HepG2 (cell line): Measurements from ENCODE around the gene AARSD1. TPM values are rescaled to one million over a fixed set of nuclear protein-coding genes. Genes with fewer than 3 reads are reported as not detected.
A peak's percentile ranks its signal among the peaks of the same experiment; 100 is the strongest.

Experiments used
- AKAP8 ChIP-seq: sonication (generic); formaldehyde crosslinking; IDR thresholded peaks from 2 replicates; pipeline ENCODE4 v1.5.1; 2020; ENCODE audit warnings: mild to moderate bottlenecking, missing genetic modification reagents
- ATF3 ChIP-seq: sonication (generic); formaldehyde crosslinking; IDR thresholded peaks from 2 replicates; pipeline ENCODE4 v1.4.0; 2020; ENCODE audit warnings: missing genetic modification reagents
- BCLAF1 ChIP-seq: fragments of 450-650 bp; IDR thresholded peaks from 2 replicates; pipeline ENCODE4 v1.6.1; 2017; ENCODE audit warnings: mild to moderate bottlenecking
- DMTF1 ChIP-seq: sonication (generic); formaldehyde crosslinking; IDR thresholded peaks from 2 replicates; pipeline ENCODE4 v1.4.0; 2020; ENCODE audit warnings: mild to moderate bottlenecking, missing genetic modification reagents
- FOXP4 ChIP-seq: sonication (generic); formaldehyde crosslinking; IDR thresholded peaks from 2 replicates; pipeline ENCODE4 v1.4.0; 2020; ENCODE audit warnings: missing genetic modification reagents
- MAZ ChIP-seq, 2 experiments: sonication (generic) in 1 of 2; formaldehyde crosslinking in 1 of 2; IDR thresholded peaks; 2 replicates each; pipeline versions ENCODE4 v1.5.0 to v1.6.1; 2012 to 2020; ENCODE audit warnings: low read depth in 2 of 2, mild to moderate bottlenecking in 2 of 2, borderline replicate concordance in 1 of 2, improper control_type of control experiment in 1 of 2, low read length in 1 of 2, missing genetic modification reagents in 1 of 2, moderate library complexity in 1 of 2
- MED1 ChIP-seq: sonication (generic); formaldehyde crosslinking; IDR thresholded peaks from 2 replicates; pipeline ENCODE4 v1.4.0; 2020; ENCODE audit warnings: missing genetic modification reagents
- MIER3 ChIP-seq: IDR thresholded peaks from 2 replicates; pipeline ENCODE4 v1.6.1; 2016; ENCODE audit warnings: missing compliant biosample characterization, borderline replicate concordance
- THAP11 ChIP-seq: IDR thresholded peaks from 2 replicates; pipeline ENCODE4 v1.6.1; 2016; ENCODE audit warnings: missing biosample characterization, missing genetic modification reagents
- USF2 ChIP-seq, 2 experiments: sonication (generic) in 1 of 2; formaldehyde crosslinking in 1 of 2; IDR thresholded peaks; 2 replicates each; pipeline versions ENCODE4 v1.5.1 to v1.6.1; 2011 to 2020; ENCODE audit warnings: borderline replicate concordance in 1 of 2, low read depth in 1 of 2, low read length in 1 of 2, mild to moderate bottlenecking in 1 of 2, missing genetic modification reagents in 1 of 2, moderate library complexity in 1 of 2
- ZNF333 ChIP-seq: sonication (generic); formaldehyde crosslinking; IDR thresholded peaks from 2 replicates; pipeline ENCODE4 v1.4.0; 2020; ENCODE audit warnings: mild to moderate bottlenecking, missing genetic modification reagents, borderline replicate concordance
- ZNF33A ChIP-seq: sonication (generic); formaldehyde crosslinking; IDR thresholded peaks from 2 replicates; pipeline ENCODE4 v1.5.1; 2020; ENCODE audit warnings: missing genetic modification reagents, mild to moderate bottlenecking, moderate library complexity, borderline replicate concordance
- polyA plus RNA-seq, 8 experiments: library from polyadenylated mRNA; depleted of rRNA in 3 of 8; stranded (reverse) in 7 of 8; unstranded in 1 of 8; fragments of >200 nt; fragmentation: Illumina TruSeq in 4 of 8; extraction: Trizol in 4 of 8; gene quantifications; 2 replicates each; pipeline versions ENCODE4 v1.2.1 to v1.2.3, GENCODE V29; 2011 to 2016; ENCODE audit warnings: low read depth in 4 of 8, missing spikeins in 1 of 8, mixed read lengths in 1 of 8; ENCODE audit not compliant: insufficient read depth in 1 of 8
- total RNA-seq, 5 experiments: library from RNA; depleted of rRNA; stranded (reverse); fragments of >200 nt; fragmentation: Illumina TruSeq; extraction: Trizol; gene quantifications; 2 replicates each; pipeline ENCODE4 v1.2.3, GENCODE V29; 2016; ENCODE audit warnings: low read depth in 1 of 5

AARSD1 gene
- total and polyA plus RNA-seq, 2 of the 13 experiments (the other 11 are each of a cell fraction or from before 2014, with no cell fraction given) = 24.7 to 29.3 TPM

- no peak for TF ChIP-seq BCLAF1
- no peak for TF ChIP-seq USF2 (IDR thresholded peaks at IDR 0.05; ENCODE audit: low read depth, low read length)
- peak; percentile 67 for TF ChIP-seq USF2 (CRISPR knock-in tag; IDR thresholded peaks at IDR 0.05; ENCODE audit: borderline replicate concordance)
- no peak for TF ChIP-seq MED1
- peak; percentile 26; the same call in 1 of the 2 replicates for TF ChIP-seq THAP11 (CRISPR knock-in tag)
- no peak for TF ChIP-seq DMTF1
- 0 out of 2 replicates have a peak, but pooled peaks have one; percentile 1 for TF ChIP-seq AKAP8 (CRISPR knock-in tag)
- no peak for TF ChIP-seq ZNF333 (CRISPR knock-in tag)
- peak; percentile 58; the same call in 1 of the 2 replicates for TF ChIP-seq FOXP4 (CRISPR knock-in tag)
- no peak for TF ChIP-seq MIER3 (CRISPR knock-in tag)
- TF ChIP-seq MAZ (IDR thresholded peaks at IDR 0.05; ENCODE audit: borderline replicate concordance, low read depth, low read length) = no peak
- peak; percentile 59; the same call in 1 of the 2 replicates for TF ChIP-seq MAZ (CRISPR knock-in tag; IDR thresholded peaks at IDR 0.05; ENCODE audit: low read depth)
- TF ChIP-seq ATF3 = no peak
- TF ChIP-seq ZNF33A (CRISPR knock-in tag) = no peak
These were observed 43.3 kb downstream of the AARSD1 start (continued) for GRCh38 chr17:42920922-42921321.
